H1 (cell line): ENCODE measurements around the gene DOK7. TPM values are rescaled to one million over a fixed set of nuclear protein-coding genes. Genes with fewer than 3 reads are reported as not detected.

Experiments used
- CEBPB ChIP-seq: IDR thresholded peaks from 2 replicates; pipeline ENCODE4 v1.6.1; 2012; ENCODE audit warnings: low read depth, low read length
- CHD2 ChIP-seq: IDR thresholded peaks from 2 replicates; pipeline ENCODE4 v1.6.1; 2012; ENCODE audit warnings: low read length, improper control_type of control experiment
- CTCF ChIP-seq, 3 experiments: IDR thresholded peaks; 1 replicate in 2 of 3; 2 replicates in 1 of 3; pipeline versions ENCODE4 v1.5.1 to v1.6.1; 2011; ENCODE audit warnings: low read length in 3 of 3, mild to moderate bottlenecking in 3 of 3, inconsistent platforms in 2 of 3, low read depth in 1 of 3, moderate library complexity in 1 of 3; ENCODE audit not compliant: insufficient read depth in 1 of 3; ENCODE audit errors: control extremely low read depth in 1 of 3
- EP300 ChIP-seq, 2 experiments: IDR thresholded peaks; 1 replicate in 1 of 2; 2 replicates in 1 of 2; pipeline ENCODE4 v1.6.1; 2011 to 2012; ENCODE audit warnings: low read depth in 2 of 2, low read length in 2 of 2, mild to moderate bottlenecking in 2 of 2, borderline replicate concordance in 1 of 2, inconsistent platforms in 1 of 2, moderate library complexity in 1 of 2
- GABPA ChIP-seq: IDR thresholded peaks from 2 replicates; pipeline ENCODE4 v1.6.1; 2011; ENCODE audit warnings: mild to moderate bottlenecking, low read length, moderate library complexity, borderline replicate concordance; ENCODE audit not compliant: insufficient read depth
- KDM4A ChIP-seq: IDR thresholded peaks from one replicate; pipeline ENCODE4 v1.7.1; 2012; ENCODE audit warnings: low read depth, mild to moderate bottlenecking, moderate library complexity, low read length, inconsistent platforms; ENCODE audit not compliant: severe bottlenecking
- POLR2A ChIP-seq, 2 experiments: IDR thresholded peaks; 1 replicate in 1 of 2; 2 replicates in 1 of 2; pipeline ENCODE4 v1.6.1; 2011; ENCODE audit warnings: low read depth in 2 of 2, low read length in 2 of 2, mild to moderate bottlenecking in 2 of 2; ENCODE audit errors: control extremely low read depth in 1 of 2
- RFX5 ChIP-seq: IDR thresholded peaks from 2 replicates; pipeline ENCODE4 v1.6.1; 2011; ENCODE audit warnings: low read depth, low read length, improper control_type of control experiment, borderline replicate concordance
- SUZ12 ChIP-seq: fragments of 200-600 bp; sonication (generic); IDR thresholded peaks from 2 replicates; pipeline ENCODE4 v1.6.1; 2012; ENCODE audit warnings: mild to moderate bottlenecking, inconsistent platforms, low read length, moderate library complexity, mixed read lengths
- polyA plus RNA-seq, 7 experiments: library from polyadenylated mRNA; depleted of rRNA in 3 of 7; stranded (reverse) in 5 of 7; unstranded in 2 of 7; fragments of >200 nt in 5 of 7; fragments of 200-250 nt in 2 of 7; gene quantifications; 1 replicate in 5 of 7; 2 replicates in 1 of 7; 4 replicates in 1 of 7; pipeline versions ENCODE4 v1.2.1 to v1.2.3, GENCODE V29; 2011 to 2013; ENCODE audit warnings: missing spikeins in 2 of 7, mixed read lengths in 2 of 7
- total RNA-seq: library from RNA; stranded (reverse); fragmentation: NEBNext Ultra II Directional; extraction: Animal tissue kit (Norgen Biotek cat#: 25700); gene quantifications from 2 replicates; pipeline ENCODE4 v1.2.1, GENCODE V29; 2021
- TF ChIP-seq, protein P1 (sequence below): IDR thresholded peaks from 2 replicates; pipeline ENCODE4 v1.6.1; 2011; ENCODE audit warnings: low read length, improper control_type of control experiment
- TF ChIP-seq, protein P2 (sequence below): IDR thresholded peaks from 2 replicates; pipeline ENCODE4 v1.6.1; 2012; ENCODE audit warnings: inconsistent platforms

Gene DOK7
- total and polyA plus RNA-seq, 2 of the 8 experiments (the other 6 are each of a cell fraction or from before 2014, with no cell fraction given) = 0.32 TPM; not detected in 1

- TF ChIP-seq CTCF (IDR thresholded peaks at IDR 0.05; ENCODE audit: control extremely low read depth in 1 of 3, insufficient read depth in 1 of 3, low read depth in 1 of 3, low read length in 3 of 3) (no peak), CHD2 (no peak), EP300 (IDR thresholded peaks at IDR 0.05; ENCODE audit: borderline replicate concordance in 1 of 2, low read depth in 2 of 2, low read length in 2 of 2) (no peak), GABPA (no peak), RFX5 (no peak), SUZ12 (no peak), CEBPB (no peak), KDM4A (no peak), POLR2A (IDR thresholded peaks at IDR 0.05; ENCODE audit: control extremely low read depth in 1 of 2, low read depth in 2 of 2, low read length in 2 of 2) (no peak)
- TF ChIP-seq, protein P1, sequence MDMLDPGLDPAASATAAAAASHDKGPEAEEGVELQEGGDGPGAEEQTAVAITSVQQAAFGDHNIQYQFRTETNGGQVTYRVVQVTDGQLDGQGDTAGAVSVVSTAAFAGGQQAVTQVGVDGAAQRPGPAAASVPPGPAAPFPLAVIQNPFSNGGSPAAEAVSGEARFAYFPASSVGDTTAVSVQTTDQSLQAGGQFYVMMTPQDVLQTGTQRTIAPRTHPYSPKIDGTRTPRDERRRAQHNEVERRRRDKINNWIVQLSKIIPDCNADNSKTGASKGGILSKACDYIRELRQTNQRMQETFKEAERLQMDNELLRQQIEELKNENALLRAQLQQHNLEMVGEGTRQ = no peak
- TF ChIP-seq, protein P2, sequence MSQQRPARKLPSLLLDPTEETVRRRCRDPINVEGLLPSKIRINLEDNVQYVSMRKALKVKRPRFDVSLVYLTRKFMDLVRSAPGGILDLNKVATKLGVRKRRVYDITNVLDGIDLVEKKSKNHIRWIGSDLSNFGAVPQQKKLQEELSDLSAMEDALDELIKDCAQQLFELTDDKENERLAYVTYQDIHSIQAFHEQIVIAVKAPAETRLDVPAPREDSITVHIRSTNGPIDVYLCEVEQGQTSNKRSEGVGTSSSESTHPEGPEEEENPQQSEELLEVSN = no peak
Observed at GRCh38 chr4:3485886-3486540, 22.9 kb downstream of the DOK7 start (continued).
